Measurements from ENCODE around the gene KIAA1217.

The KIAA1217 gene

DNA sequence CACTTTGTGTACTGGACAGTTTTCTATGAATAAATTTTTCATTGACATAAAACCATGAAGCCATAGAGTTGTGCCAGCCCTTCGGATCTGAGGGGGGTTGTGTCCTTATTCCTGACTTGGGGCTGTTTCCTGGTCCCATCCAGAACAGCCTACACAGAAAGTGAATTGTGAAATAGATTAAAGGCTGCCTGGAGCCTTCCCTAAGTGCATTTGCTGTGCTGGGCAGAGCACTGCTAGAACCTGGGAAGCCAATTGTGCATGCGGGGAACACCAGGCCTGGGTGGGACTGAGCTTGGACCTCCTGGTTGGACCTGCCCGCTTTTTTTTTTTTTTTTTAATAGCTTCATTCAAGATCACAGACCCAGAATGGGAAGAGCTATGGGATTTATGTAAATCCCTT is 275.8 kb downstream of the KIAA1217 start:
- no peak overlapping the region for H3K27ac ChIP-seq (ENCODE audit: low read depth, low read length, poor library complexity, severe bottlenecking)
- H3K4me2 ChIP-seq (ENCODE audit: low read length), result no peak overlapping the region
- H3K36me3 ChIP-seq (ENCODE audit: insufficient read depth, low read length), result no peaks in the 10 kb centered on the region
- no peak overlapping the region for H2AFZ ChIP-seq (ENCODE audit: low read length)
- no peak overlapping the region for H3K9ac ChIP-seq (ENCODE audit: low read length)
- no peaks in the 10 kb centered on the region for H3K9me2 ChIP-seq (ENCODE audit: low read depth, low read length)
- no peaks in the 10 kb centered on the region for H4K20me1 ChIP-seq (ENCODE audit: insufficient read depth, low read length)
- no peaks in the 10 kb centered on the region for H3K27me3 ChIP-seq (ENCODE audit: insufficient read depth, low read length)
- H3K4me1 ChIP-seq (ENCODE audit: insufficient read depth, low read length, severe bottlenecking), result no peaks in the 10 kb centered on the region
- H3F3A ChIP-seq (ENCODE audit: insufficient read depth, low read length), result no peaks in the 10 kb centered on the region
- H3K79me2 ChIP-seq (ENCODE audit: insufficient read depth, low read length), result no peaks in the 10 kb centered on the region
- no peak for TF ChIP-seq EZH2 (IDR thresholded peaks at IDR 0.05; ENCODE audit: borderline replicate concordance, low read length)
- TF ChIP-seq, protein P1, sequence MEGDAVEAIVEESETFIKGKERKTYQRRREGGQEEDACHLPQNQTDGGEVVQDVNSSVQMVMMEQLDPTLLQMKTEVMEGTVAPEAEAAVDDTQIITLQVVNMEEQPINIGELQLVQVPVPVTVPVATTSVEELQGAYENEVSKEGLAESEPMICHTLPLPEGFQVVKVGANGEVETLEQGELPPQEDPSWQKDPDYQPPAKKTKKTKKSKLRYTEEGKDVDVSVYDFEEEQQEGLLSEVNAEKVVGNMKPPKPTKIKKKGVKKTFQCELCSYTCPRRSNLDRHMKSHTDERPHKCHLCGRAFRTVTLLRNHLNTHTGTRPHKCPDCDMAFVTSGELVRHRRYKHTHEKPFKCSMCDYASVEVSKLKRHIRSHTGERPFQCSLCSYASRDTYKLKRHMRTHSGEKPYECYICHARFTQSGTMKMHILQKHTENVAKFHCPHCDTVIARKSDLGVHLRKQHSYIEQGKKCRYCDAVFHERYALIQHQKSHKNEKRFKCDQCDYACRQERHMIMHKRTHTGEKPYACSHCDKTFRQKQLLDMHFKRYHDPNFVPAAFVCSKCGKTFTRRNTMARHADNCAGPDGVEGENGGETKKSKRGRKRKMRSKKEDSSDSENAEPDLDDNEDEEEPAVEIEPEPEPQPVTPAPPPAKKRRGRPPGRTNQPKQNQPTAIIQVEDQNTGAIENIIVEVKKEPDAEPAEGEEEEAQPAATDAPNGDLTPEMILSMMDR (IDR thresholded peaks at IDR 0.05; ENCODE audit: low read length), result no peak
- H3K4me3 ChIP-seq (ENCODE audit: low read depth, low read length, poor library complexity, severe bottlenecking), result no peak overlapping the region
- no peaks in the 10 kb centered on the region for H3K9me3 ChIP-seq (ENCODE audit: low read length)

DNA sequence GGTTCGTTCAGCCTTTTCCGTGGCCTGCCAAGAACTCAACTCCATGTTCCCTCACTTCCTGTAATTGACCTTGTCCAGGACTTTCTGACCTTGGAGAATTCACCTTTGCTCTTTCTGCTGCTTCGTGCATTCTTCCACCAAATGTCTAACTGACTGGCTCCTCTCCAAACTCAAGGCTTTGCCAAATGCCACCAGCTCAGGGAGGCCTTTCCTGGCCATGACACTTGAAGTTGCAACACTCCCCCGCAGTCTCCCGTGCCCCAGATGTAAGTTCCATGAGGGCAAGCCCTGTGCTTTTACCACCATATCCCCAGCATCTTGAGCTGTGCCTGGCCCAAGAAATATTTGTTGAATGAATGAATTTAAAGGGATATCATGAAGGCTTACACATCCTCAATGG is 276.4 kb downstream of the KIAA1217 start:
- Histone ChIP-seq H3K27ac (ENCODE audit: low read depth, low read length, poor library complexity, severe bottlenecking) (no peak overlapping the region), H3K4me2 (ENCODE audit: low read length) (no peak overlapping the region)

DNA sequence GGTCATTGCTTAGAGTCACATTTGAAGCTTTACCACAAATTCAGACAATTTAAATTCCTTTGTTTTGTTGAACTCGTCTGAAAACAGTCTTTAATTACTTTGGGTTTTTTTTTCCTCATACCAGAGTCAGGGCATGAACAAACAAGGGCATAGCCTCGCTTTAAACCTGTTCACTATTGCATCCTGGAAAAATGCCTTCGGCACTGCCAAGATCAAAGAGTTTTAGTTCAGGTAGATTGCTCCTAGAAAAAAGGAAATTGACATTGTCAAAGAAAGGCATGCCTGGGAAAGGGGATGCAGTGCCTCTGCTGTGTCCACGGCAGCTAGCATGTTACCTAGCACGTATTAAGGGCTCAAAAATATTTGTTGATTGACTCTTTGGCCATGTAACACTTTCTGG is 279.7 kb downstream of the KIAA1217 start:
- TF ChIP-seq, protein P1 (IDR thresholded peaks at IDR 0.05; ENCODE audit: low read length), result no peak
- TF ChIP-seq EZH2 (IDR thresholded peaks at IDR 0.05; ENCODE audit: borderline replicate concordance, low read length), result no peak
- no peaks in the 10 kb centered on the region for H3K9me2 ChIP-seq (ENCODE audit: low read depth, low read length)
- no peak overlapping the region for H3K4me2 ChIP-seq (ENCODE audit: low read length)
- no peaks in the 10 kb centered on the region for H3F3A ChIP-seq (ENCODE audit: insufficient read depth, low read length)
- no peaks in the 10 kb centered on the region for H3K9me3 ChIP-seq (ENCODE audit: low read length)
- H3K36me3 ChIP-seq (ENCODE audit: insufficient read depth, low read length), result no peaks in the 10 kb centered on the region
- H3K4me3 ChIP-seq (ENCODE audit: low read depth, low read length, poor library complexity, severe bottlenecking), result no peak overlapping the region
- H3K9ac ChIP-seq (ENCODE audit: low read length), result no peak overlapping the region
- no peak overlapping the region for H2AFZ ChIP-seq (ENCODE audit: low read length)
- H3K27ac ChIP-seq (ENCODE audit: low read depth, low read length, poor library complexity, severe bottlenecking), result no peak overlapping the region
- H3K4me1 ChIP-seq (ENCODE audit: insufficient read depth, low read length, severe bottlenecking), result no peaks in the 10 kb centered on the region
- no peaks in the 10 kb centered on the region for H3K27me3 ChIP-seq (ENCODE audit: insufficient read depth, low read length)
- H4K20me1 ChIP-seq (ENCODE audit: insufficient read depth, low read length), result no peaks in the 10 kb centered on the region
- H3K79me2 ChIP-seq (ENCODE audit: insufficient read depth, low read length), result no peaks in the 10 kb centered on the region

More for the DNA sequence above, 276.4 kb downstream of the KIAA1217 start:
- H3K36me3 ChIP-seq (ENCODE audit: insufficient read depth, low read length), result no peaks in the 10 kb centered on the region
- no peaks in the 10 kb centered on the region for H4K20me1 ChIP-seq (ENCODE audit: insufficient read depth, low read length)
- TF ChIP-seq EZH2 (IDR thresholded peaks at IDR 0.05; ENCODE audit: borderline replicate concordance, low read length), result no peak
- TF ChIP-seq, protein P1 (IDR thresholded peaks at IDR 0.05; ENCODE audit: low read length), result no peak
- H3K9ac ChIP-seq (ENCODE audit: low read length), result no peak overlapping the region
- H3K9me3 ChIP-seq (ENCODE audit: low read length), result no peaks in the 10 kb centered on the region
- no peaks in the 10 kb centered on the region for H3K79me2 ChIP-seq (ENCODE audit: insufficient read depth, low read length)
- no peaks in the 10 kb centered on the region for H3K4me1 ChIP-seq (ENCODE audit: insufficient read depth, low read length, severe bottlenecking)
- H3K27me3 ChIP-seq (ENCODE audit: insufficient read depth, low read length), result no peaks in the 10 kb centered on the region
- H2AFZ ChIP-seq (ENCODE audit: low read length), result no peak overlapping the region
- no peaks in the 10 kb centered on the region for H3F3A ChIP-seq (ENCODE audit: insufficient read depth, low read length)
- no peaks in the 10 kb centered on the region for H3K9me2 ChIP-seq (ENCODE audit: low read depth, low read length)
- no peak overlapping the region for H3K4me3 ChIP-seq (ENCODE audit: low read depth, low read length, poor library complexity, severe bottlenecking)
